SKM-1 (cell line): ENCODE measurements around the gene FHL3.

Source experiments
- DNase-seq: peaks from one replicate; lab custom pipeline; 2025; ENCODE audit not compliant: unreplicated experiment; lab: John Stamatoyannopoulos, UW

Gene FHL3

DNA sequence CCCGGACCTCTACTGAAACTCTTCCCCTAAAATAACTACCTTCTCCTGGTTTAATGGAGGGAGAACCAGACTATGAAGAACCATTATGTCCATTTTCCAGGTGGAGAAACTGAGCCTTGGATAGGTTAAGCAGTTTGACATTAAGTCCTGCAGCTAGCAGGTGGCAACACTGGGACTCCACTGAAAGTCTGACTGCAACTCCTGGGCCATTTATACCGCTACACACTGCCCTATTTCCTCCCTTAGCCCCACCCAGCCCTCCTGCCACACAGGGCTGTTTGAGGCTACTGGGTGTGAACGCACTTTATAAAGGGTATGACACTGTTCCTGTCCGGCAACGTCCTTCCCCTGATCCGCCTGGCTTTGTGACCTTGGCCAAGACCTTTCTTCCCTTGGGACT is 58.0 kb downstream of the FHL3 start:
- no peak for DNase-seq
